IPS-20b (cell line): ENCODE data around the gene ESPNL.
"Not testable (repeated sequence)": the region's sequence is repeated elsewhere in the genome, so short reads cannot be mapped to it uniquely, and the experiment has no call there.

Source experiments
- H3K27ac ChIP-seq: one replicate; pipeline ENCODE4 v1.5.1; 2013; ENCODE audit warnings: low read length
- H3K27me3 ChIP-seq: 2 replicates; pipeline ENCODE4 v1.6.1; 2013; ENCODE audit warnings: mild to moderate bottlenecking, low read length, inconsistent platforms; ENCODE audit not compliant: insufficient read depth
- H3K36me3 ChIP-seq: 2 replicates; pipeline ENCODE4 v1.6.1; 2013; ENCODE audit warnings: low read depth, mild to moderate bottlenecking, inconsistent platforms, low read length, moderate library complexity; ENCODE audit not compliant: insufficient read depth
- H3K4me1 ChIP-seq: 2 replicates; pipeline ENCODE4 v1.6.1; 2013; ENCODE audit warnings: mild to moderate bottlenecking, control low read depth, inconsistent platforms, low read length, moderate library complexity; ENCODE audit not compliant: insufficient read depth
- H3K4me3 ChIP-seq: 2 replicates; pipeline ENCODE4 v1.5.1; 2013; ENCODE audit warnings: mild to moderate bottlenecking, low read length, inconsistent platforms
- H3K9ac ChIP-seq: 2 replicates; pipeline ENCODE4 v1.6.1; 2013; ENCODE audit warnings: low read depth, mild to moderate bottlenecking, inconsistent platforms, low read length, moderate library complexity
- H3K9me3 ChIP-seq: 2 replicates; pipeline ENCODE4 v1.6.1; 2013; ENCODE audit warnings: mild to moderate bottlenecking, low read depth, low read length, inconsistent platforms; ENCODE audit not compliant: insufficient read depth

The ESPNL gene

DNA sequence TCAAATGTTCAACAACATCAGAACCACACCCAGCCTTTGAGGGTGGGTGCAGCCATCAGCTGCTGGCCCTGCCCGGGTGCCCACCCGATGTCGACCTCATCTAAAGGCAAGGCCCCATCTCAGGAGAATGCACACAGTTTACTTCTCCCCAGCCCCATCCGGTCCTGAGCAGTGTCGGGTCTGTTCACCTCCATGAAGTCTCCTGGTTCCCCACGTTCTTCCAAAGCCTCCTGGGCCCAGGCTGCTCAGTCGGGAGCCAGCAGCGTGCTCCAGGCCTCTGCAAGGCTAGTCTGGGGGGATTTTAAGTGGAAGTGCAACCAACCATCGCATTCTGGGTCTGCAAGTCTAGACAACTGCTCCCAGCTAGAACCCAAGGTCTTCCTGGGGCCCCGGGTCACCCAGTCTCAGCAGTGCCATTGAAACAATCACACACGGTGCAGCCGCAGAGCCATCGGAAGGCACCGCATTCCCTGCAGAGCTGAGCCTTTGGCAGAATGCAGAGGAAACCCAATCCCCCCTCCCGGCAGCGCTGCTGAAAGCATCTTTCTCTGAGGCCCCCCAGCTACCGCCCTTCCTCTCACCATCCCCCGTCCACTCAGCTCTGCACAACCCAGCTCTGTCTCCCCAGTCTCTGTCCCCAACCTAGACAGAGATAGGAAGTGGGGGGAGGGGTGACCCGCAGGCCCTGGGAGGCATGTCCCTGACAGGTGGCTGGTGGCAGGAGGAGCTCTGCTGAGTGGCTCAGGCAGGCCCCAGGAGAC, 8.5 kb downstream of the ESPNL start:
- H3K27me3 ChIP-seq: no peaks in the 10 kb centered on the region
- no peak overlapping the region for H3K4me3 ChIP-seq
- no peak overlapping the region for H3K9ac ChIP-seq
- peaks cover 8% of the 10 kb centered on the region; the same call in 1 of the 2 replicates for H3K9me3 ChIP-seq
- peaks cover 4% of the 10 kb centered on the region; the same call in 1 of the 2 replicates for H3K4me1 ChIP-seq
- no peak overlapping the region for H3K27ac ChIP-seq
- H3K36me3 ChIP-seq: no peaks in the 10 kb centered on the region

- H3K36me3 ChIP-seq: no peaks in the 10 kb centered on the region
- H3K27ac ChIP-seq: no peak overlapping the region
- H3K9me3 ChIP-seq: peaks cover 8% of the 10 kb centered on the region; the same call in 1 of the 2 replicates
- H3K27me3 ChIP-seq: peaks cover 12% of the 10 kb centered on the region; the same call in 1 of the 2 replicates
- H3K9ac ChIP-seq: no peak overlapping the region
- H3K4me1 ChIP-seq: peaks cover under 1% of the 10 kb centered on the region; the same call in 1 of the 2 replicates
- H3K4me3 ChIP-seq: no peak overlapping the region
Observed at GRCh38 chr2:238113611-238114010, 13.5 kb downstream of the ESPNL start.

GRCh38 chr2:238114331-238114841, 14.2 kb downstream of the ESPNL start:
- Histone ChIP-seq H3K27me3 (peaks cover 13% of the 10 kb centered on the region; the same call in 1 of the 2 replicates), H3K27ac (no peak overlapping the region), H3K9me3 (peaks cover 8% of the 10 kb centered on the region; the same call in 1 of the 2 replicates), H3K4me3 (no peak overlapping the region), H3K9ac (no peak overlapping the region), H3K36me3 (no peaks in the 10 kb centered on the region), H3K4me1 (no peaks in the 10 kb centered on the region)

DNA sequence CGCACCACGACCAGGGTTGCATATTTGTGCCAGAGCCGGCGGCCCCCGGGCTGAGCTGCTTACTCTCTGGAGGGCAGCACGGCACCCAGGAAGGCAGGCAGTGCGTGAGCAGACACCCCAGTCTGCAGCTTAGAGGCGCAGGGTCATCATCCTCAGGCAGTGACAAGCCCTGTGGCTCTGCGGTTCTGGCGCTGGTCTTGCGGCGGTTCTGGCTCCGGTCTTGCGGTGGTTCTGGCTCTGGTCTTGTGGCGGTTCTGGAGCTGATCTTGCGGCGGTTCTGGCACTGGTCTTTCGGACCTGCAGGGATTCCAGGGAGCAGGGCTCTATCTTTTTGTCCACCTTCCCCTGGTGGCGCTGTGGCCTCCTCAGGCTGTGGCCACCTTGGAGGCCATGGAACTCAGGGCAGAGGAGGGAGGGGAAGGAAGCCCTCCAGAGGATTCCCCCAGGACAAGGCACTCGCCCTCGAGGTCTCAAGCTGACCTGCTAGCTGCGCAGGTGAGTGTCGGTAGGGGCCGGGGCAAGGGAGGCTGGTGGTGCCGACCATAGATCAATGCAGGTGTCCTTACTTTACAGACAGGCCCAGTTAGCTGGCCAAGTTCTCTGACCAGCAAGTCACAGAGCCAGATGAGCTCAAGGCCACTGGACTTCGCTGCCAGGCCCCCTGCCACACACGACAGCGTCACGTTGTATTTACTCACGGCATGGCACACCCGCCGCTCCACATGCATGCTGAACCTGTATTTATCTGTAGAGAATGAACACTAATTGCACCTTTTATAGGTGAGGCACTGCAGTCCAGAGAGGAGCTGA, 14.9 kb downstream of the ESPNL start:
- Histone ChIP-seq H3K4me3 (no peak overlapping the region), H3K9me3 (peaks cover 8% of the 10 kb centered on the region; the same call in 1 of the 2 replicates), H3K36me3 (no peaks in the 10 kb centered on the region), H3K27me3 (peaks cover 13% of the 10 kb centered on the region; the same call in 1 of the 2 replicates), H3K9ac (no peak overlapping the region), H3K4me1 (no peaks in the 10 kb centered on the region), H3K27ac (no peak overlapping the region)

- H3K4me1 ChIP-seq, H3K9ac ChIP-seq: not testable (repeated sequence)
- H3K27me3 ChIP-seq: peaks cover 13% of the 10 kb centered on the region; the same call in 1 of the 2 replicates
Observed at GRCh38 chr2:238115709-238116108, 15.6 kb downstream of the ESPNL start.

DNA sequence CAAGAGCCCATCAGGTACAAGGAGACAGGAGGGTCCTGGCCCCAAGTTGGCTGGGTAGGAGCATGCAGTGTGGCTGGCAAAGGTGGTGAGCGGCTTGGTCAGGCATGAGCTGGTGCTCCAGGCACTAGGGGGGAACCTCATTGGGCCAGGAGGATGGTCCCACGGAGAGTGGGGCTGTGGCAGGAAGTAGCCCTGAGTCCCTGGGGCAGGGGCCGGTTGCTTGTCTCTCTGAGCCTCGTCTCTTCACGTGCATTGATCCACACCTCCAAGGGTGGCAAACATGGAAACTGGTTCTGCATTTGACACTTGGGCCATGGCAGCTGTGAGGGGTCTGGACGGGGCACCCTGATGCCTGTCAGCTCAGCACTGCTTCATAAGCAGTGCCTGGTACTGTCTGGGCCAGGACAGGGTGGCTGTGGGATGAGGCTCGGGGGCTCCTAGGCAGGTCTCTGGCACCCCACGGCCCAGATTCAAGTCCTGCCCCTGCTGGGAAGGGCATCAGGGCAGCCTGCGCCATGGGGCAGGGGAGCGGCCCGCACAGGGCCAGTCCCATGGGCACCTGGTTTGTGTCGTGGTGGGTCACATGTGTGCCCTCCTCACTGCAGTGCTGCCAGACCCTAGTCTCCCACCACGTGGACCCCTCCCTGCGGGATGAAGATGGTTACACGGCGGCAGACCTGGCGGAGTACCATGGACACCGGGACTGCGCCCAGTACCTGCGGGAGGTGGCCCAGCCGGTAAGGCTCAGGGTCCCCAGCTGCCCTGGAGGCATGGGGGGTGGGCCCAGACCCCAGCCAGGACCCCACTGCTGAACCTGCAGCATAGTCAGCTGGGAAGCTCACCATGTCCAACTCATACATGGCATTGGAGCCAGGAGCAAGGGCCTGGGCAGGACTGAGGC, 16.4 kb downstream of the ESPNL start:
- Histone ChIP-seq H3K27me3 (peaks cover 13% of the 10 kb centered on the region; the same call in 1 of the 2 replicates), H3K4me1 (no peaks in the 10 kb centered on the region), H3K36me3 (no peaks in the 10 kb centered on the region), H3K4me3 (no peak overlapping the region), H3K9me3 (peaks cover 8% of the 10 kb centered on the region; the same call in 1 of the 2 replicates), H3K27ac (no peak overlapping the region), H3K9ac (no peak overlapping the region)

More at GRCh38 chr2:238115709-238116108, 15.6 kb downstream of the ESPNL start:
- not testable (repeated sequence) for H3K4me3 ChIP-seq, H3K36me3 ChIP-seq, H3K27ac ChIP-seq, H3K9me3 ChIP-seq

DNA sequence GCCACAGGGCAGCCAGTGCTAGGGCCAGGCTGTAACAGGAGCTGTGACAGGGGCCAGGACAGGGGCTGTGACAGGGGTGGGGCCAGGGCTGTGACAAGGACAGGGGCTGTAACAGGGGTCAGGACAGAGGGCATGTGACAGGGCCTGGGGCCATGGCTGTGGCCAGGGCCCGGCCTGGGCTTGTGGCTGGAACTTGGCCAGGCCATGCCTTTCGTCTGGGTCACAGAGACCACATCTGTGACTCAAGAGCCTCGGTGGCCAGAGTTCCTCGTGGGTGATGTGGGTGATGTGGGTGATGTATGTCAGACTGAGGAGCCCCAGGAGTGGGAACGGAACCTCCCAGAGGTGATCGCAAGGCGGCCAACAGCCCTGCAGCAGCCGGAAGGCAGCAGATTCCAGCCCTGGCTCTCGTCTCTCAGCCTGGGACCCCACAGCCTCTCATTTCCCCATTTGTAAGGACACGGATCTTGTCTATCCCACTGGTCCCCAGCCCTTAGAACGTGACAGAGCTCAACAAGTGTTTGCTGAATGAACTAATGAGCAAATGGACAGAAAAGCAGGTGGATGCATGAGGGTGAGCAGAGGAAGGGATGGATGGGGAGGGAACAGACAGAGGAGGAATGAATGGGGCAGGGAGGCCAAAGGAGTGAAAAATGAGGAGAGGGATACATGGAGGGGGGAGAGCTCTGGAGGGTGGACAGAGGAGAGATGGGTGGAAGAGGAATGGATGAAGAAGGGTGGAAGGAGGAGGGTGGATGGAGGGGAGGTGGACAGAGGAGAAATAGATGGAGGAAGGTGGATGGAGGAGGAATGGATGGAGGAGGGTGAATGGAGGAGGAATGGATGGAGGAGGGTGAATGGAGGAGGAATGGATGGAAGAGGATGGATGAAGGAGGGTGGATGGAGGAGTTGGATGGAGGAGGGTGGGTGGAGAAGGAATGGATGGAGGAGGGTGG, 17.3 kb downstream of the ESPNL start:
- Histone ChIP-seq H3K36me3 (no peaks in the 10 kb centered on the region), H3K27ac (no peak overlapping the region), H3K4me3 (no peak overlapping the region), H3K4me1 (no peaks in the 10 kb centered on the region), H3K9me3 (peaks cover 5% of the 10 kb centered on the region; the same call in 1 of the 2 replicates), H3K9ac (no peak overlapping the region), H3K27me3 (peaks cover 13% of the 10 kb centered on the region; the same call in 1 of the 2 replicates)

DNA sequence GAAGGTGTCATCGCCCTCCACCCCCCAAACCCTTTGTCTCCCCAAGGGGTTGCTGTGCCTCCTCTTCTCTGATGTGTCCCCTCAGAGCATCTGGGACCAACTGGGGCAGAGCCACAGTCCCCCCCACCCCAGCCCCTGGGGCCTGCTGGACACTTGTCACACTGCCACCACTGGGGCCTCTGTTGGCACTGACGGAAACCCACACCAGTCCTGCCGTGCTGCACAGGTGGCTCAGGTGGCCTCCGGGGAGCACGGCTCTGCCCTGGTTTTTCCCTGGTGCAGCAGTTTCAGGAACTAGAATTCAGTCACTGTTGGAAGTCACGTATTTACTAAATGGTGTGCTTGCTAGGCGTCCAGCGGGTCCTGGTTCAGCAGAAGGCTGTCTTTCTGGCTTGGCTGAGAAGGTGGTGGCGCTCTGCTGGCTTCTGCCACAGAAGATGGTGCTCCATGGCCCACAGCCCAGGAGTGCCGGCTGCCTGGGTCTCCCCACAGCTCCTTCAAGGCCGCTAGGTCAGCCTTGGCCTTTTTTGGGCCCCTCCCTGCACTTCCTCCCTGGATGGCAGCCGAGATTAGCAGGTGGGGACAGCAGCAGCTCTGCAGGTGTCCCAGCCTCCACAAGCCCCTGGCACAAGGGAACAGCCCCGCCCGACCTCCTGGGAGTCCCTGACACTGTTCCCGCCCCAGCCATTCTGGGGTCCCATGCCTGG, 19.8 kb downstream of the ESPNL start:
- Histone ChIP-seq H3K4me3 (no peak overlapping the region), H3K9me3 (no peaks in the 10 kb centered on the region), H3K36me3 (no peaks in the 10 kb centered on the region), H3K27me3 (peaks cover 13% of the 10 kb centered on the region; the same call in 1 of the 2 replicates), H3K4me1 (no peaks in the 10 kb centered on the region), H3K27ac (no peak overlapping the region), H3K9ac (no peak overlapping the region)

GRCh38 chr2:238120463-238121298, 20.5 kb downstream of the ESPNL start:
- Histone ChIP-seq H3K27me3 (peaks cover 13% of the 10 kb centered on the region; the same call in 1 of the 2 replicates), H3K4me3 (no peak overlapping the region), H3K36me3 (no peaks in the 10 kb centered on the region), H3K4me1 (no peaks in the 10 kb centered on the region), H3K9ac (no peak overlapping the region), H3K27ac (no peak overlapping the region), H3K9me3 (no peaks in the 10 kb centered on the region)
